Endothelial cell of umbilical vein (primary cell): ENCODE results near the gene MOGAT3. TPM values are rescaled to one million over a fixed set of nuclear protein-coding genes. Genes with fewer than 3 reads are reported as not detected.

Source experiments
- BruUV-seq: library from RNA; stranded (reverse); fragments of 400-500 nt; replicated peaks from 2 replicates; lab custom pipeline; 2021; lab: Mats Ljungman, UMichigan
- CTCF ChIA-PET: fragments of 300-600, 350-600 bp; sonication (Branson Sonifier 250); formaldehyde crosslinking; loops from one replicate; lab custom pipeline; 2021; ENCODE audit warnings: antibody characterized with exemption, inconsistent platforms; lab: Charles Lee
- POLR2A ChIA-PET: fragments of 300-600, 350-600 bp; sonication (Branson Sonifier 250); formaldehyde crosslinking; loops from one replicate; lab custom pipeline; 2021; ENCODE audit warnings: antibody characterized with exemption, inconsistent platforms; lab: Charles Lee
- DNase-seq: peaks from one replicate; pipeline ENCODE4 v3.0.0-alpha.2; 2011; ENCODE audit warnings: low read depth, low spot score
- FAIRE-seq: peaks from 2 replicates; lab custom pipeline; 2011; peaks lifted over from hg19 to GRCh38; lab: Jason Lieb, UNC
- H2AFZ ChIP-seq: 2 replicates; pipeline ENCODE4 v1.6.0; 2012; ENCODE audit warnings: low read depth, low read length, control low read depth, inconsistent platforms
- H3K27ac ChIP-seq: 2 replicates; pipeline ENCODE4 v1.5.1; 2011; ENCODE audit warnings: low read depth, mild to moderate bottlenecking, control low read depth, low read length, moderate library complexity; ENCODE audit not compliant: insufficient read depth
- H3K27me3 ChIP-seq, 2 experiments: 2 replicates each; pipeline versions ENCODE4 v1.6.0 to v1.6.1; 2011; ENCODE audit warnings: low read length in 2 of 2, mixed read lengths in 1 of 2; ENCODE audit not compliant: control insufficient read depth in 2 of 2, insufficient read depth in 2 of 2
- H3K36me3 ChIP-seq, 2 experiments: 2 replicates in 1 of 2; 3 replicates in 1 of 2; pipeline ENCODE4 v1.5.1; 2011; ENCODE audit warnings: low read length in 2 of 2, mild to moderate bottlenecking in 1 of 2, moderate library complexity in 1 of 2; ENCODE audit not compliant: control insufficient read depth in 2 of 2, insufficient read depth in 2 of 2; ENCODE audit errors: extremely low read depth in 1 of 2
- H3K4me1 ChIP-seq: 3 replicates; pipeline ENCODE4 v1.5.1; 2011; ENCODE audit warnings: mild to moderate bottlenecking, low read length; ENCODE audit not compliant: control insufficient read depth, insufficient read depth; ENCODE audit errors: extremely low read depth
- H3K4me2 ChIP-seq: 2 replicates; pipeline ENCODE4 v1.6.1; 2011; ENCODE audit warnings: low read length, control low read depth, mixed read lengths; ENCODE audit not compliant: insufficient read depth
- H3K4me3 ChIP-seq, 3 experiments: fragments of 200-600 bp in 1 of 3; sonication (generic), shearing (Covaris generic) in 1 of 3; replicated peaks in 1 of 3; 2 replicates each; pipeline ENCODE4 v1.5.1; 2011 to 2016; ENCODE audit warnings: control low read depth in 3 of 3, low read length in 3 of 3, mild to moderate bottlenecking in 2 of 3, inconsistent platforms in 1 of 3, low read depth in 1 of 3, moderate library complexity in 1 of 3; ENCODE audit not compliant: insufficient read depth in 1 of 3
- H3K79me2 ChIP-seq: 2 replicates; pipeline ENCODE4 v1.6.0; 2012; ENCODE audit warnings: low read length, inconsistent platforms; ENCODE audit not compliant: control insufficient read depth, insufficient read depth
- H3K9ac ChIP-seq: replicated peaks from 2 replicates; pipeline ENCODE3; 2011; ENCODE audit warnings: low read length, control low read depth; ENCODE audit not compliant: insufficient read depth; ENCODE audit errors: extremely low read depth
- H3K9me1 ChIP-seq: replicated peaks from 3 replicates; pipeline ENCODE4 v1.6.0; 2011; ENCODE audit warnings: mild to moderate bottlenecking, low read length; ENCODE audit not compliant: control insufficient read depth, insufficient read depth; ENCODE audit errors: extremely low read depth
- H3K9me3 ChIP-seq: replicated peaks from 2 replicates; pipeline ENCODE4 v1.5.1; 2012; ENCODE audit warnings: low read length, inconsistent platforms; ENCODE audit not compliant: control insufficient read depth, insufficient read depth
- H4K20me1 ChIP-seq: replicated peaks from 2 replicates; pipeline ENCODE3; 2011; ENCODE audit warnings: mild to moderate bottlenecking, low read length; ENCODE audit not compliant: control insufficient read depth, insufficient read depth; ENCODE audit errors: extremely low read depth
- EZH2 ChIP-seq: IDR thresholded peaks from 2 replicates; pipeline ENCODE4 v1.6.1; 2012; ENCODE audit warnings: borderline replicate concordance, low read depth, mild to moderate bottlenecking, moderate library complexity, low read length, inconsistent platforms; ENCODE audit not compliant: severe bottlenecking
- GATA2 ChIP-seq: IDR thresholded peaks from 2 replicates; pipeline ENCODE4 v1.7.0; 2011; ENCODE audit warnings: low read depth, mild to moderate bottlenecking, moderate library complexity, mixed read lengths, low read length; ENCODE audit not compliant: insufficient read length, insufficient read depth
- JUN ChIP-seq: IDR thresholded peaks from 2 replicates; pipeline ENCODE4 v1.6.1; 2011; ENCODE audit warnings: borderline replicate concordance, low read depth; ENCODE audit not compliant: insufficient read length, insufficient read depth
- MAX ChIP-seq: IDR thresholded peaks from 2 replicates; pipeline ENCODE4 v1.6.1; 2011; ENCODE audit not compliant: insufficient read depth, insufficient read length
- MYC ChIP-seq: IDR thresholded peaks from one replicate; pipeline ENCODE4 v1.6.1; 2011; ENCODE audit warnings: mild to moderate bottlenecking, low read depth, low read length
- POLR2AphosphoS5 ChIP-seq: IDR thresholded peaks from 2 replicates; pipeline ENCODE4 v1.6.1; 2012; ENCODE audit warnings: low read depth, mild to moderate bottlenecking, control low read depth, low read length, moderate library complexity; ENCODE audit not compliant: insufficient read depth
- dilution Hi-C: fragments of 300-500 bp; cut with MboI; formaldehyde crosslinking; loops from one replicate; pipeline ENCODE4 v1.15.0; 2019; ENCODE audit warnings: low sequenced_read_pairs; ENCODE audit not compliant: extremely low pct_ligation_motif_present
- intact Hi-C: fragments of 100-400 bp; cut with micrococcal nuclease; formaldehyde crosslinking; loops from one replicate; pipeline ENCODE4 v1.10.0; 2022
- polyA plus RNA-seq, 4 experiments: library from polyadenylated mRNA; depleted of rRNA in 3 of 4; stranded (reverse) in 3 of 4; unstranded in 1 of 4; fragments of >200 nt; gene quantifications; 2 replicates each; pipeline versions ENCODE4 v1.2.1 to v1.2.3, GENCODE V29; 2011 to 2012; ENCODE audit warnings: missing spikeins in 1 of 4
- total RNA-seq: library from RNA; stranded (reverse); gene quantifications from 2 replicates; pipeline ENCODE4 v1.2.3, GENCODE V29; 2021
- TF ChIP-seq, protein P1 (sequence below), 2 donors: IDR thresholded peaks; 1 replicate in 1 of 2; 2 replicates in 1 of 2; pipeline ENCODE4 v1.5.1; 2011; ENCODE audit warnings: low read length in 2 of 2, mild to moderate bottlenecking in 2 of 2, moderate library complexity in 2 of 2, control low read depth in 1 of 2, inconsistent platforms in 1 of 2, low read depth in 1 of 2; ENCODE audit not compliant: insufficient read depth in 1 of 2; ENCODE audit errors: extremely low read depth in 1 of 2

The MOGAT3 gene
- total and polyA plus RNA-seq, 2 donors (not counting 3 experiments of a cell fraction or from before 2014, with no cell fraction given) = not detected

DNA sequence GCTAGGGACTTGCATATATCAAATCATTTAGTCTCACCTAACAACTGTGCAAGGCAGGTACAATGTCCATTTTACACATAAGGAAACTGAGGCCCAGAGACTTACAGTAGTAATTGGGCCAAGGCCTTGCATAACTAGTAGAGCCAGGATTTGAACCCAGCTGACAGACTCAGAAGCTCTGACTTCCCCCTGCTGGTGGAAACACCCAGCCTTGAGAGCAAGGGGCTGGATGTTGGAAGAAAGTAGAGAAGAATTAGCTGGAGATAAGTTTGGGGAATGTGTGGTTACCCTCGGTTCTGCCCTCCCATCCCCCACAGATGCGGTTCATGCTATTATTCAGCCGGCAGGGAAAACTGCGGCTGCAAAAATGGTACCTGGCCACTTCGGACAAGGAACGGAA, 44.6 kb downstream of the MOGAT3 start:
- ChIA-PET POLR2A (interaction anchor here (0.6 kb wide), 2 partner anchors 12 to 522 kb away, joined by 5 to 8 read pairs; no protein-coding TSS in a partner anchor), CTCF (interaction anchor here (0.6 to 6.0 kb wide), 11 partner anchors 9 to 152 kb away, joined by 3 to 75 read pairs (median 6); partner anchors contain the start of genes PLOD3 and ZNHIT1)
- FAIRE-seq (no peak), DNase-seq (no peak)
- BruUV-seq = no TSS peak
- no peak overlapping the region for H3K4me2 ChIP-seq
- H3K9ac ChIP-seq = no peak overlapping the region
- peaks cover 0 to 4% of the 10 kb centered on the region in 2 experiments for H3K27me3 ChIP-seq
- H3K27ac ChIP-seq = no peak overlapping the region
- H3K9me3 ChIP-seq = no peaks in the 10 kb centered on the region
- peaks cover 5 to 19% of the 10 kb centered on the region in 2 experiments for H3K36me3 ChIP-seq
- no peak for TF ChIP-seq EZH2
- TF ChIP-seq, protein P1, sequence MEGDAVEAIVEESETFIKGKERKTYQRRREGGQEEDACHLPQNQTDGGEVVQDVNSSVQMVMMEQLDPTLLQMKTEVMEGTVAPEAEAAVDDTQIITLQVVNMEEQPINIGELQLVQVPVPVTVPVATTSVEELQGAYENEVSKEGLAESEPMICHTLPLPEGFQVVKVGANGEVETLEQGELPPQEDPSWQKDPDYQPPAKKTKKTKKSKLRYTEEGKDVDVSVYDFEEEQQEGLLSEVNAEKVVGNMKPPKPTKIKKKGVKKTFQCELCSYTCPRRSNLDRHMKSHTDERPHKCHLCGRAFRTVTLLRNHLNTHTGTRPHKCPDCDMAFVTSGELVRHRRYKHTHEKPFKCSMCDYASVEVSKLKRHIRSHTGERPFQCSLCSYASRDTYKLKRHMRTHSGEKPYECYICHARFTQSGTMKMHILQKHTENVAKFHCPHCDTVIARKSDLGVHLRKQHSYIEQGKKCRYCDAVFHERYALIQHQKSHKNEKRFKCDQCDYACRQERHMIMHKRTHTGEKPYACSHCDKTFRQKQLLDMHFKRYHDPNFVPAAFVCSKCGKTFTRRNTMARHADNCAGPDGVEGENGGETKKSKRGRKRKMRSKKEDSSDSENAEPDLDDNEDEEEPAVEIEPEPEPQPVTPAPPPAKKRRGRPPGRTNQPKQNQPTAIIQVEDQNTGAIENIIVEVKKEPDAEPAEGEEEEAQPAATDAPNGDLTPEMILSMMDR (IDR thresholded peaks at IDR 0.05; ENCODE audit: extremely low read depth in 1 of 2, insufficient read depth in 1 of 2, low read depth in 1 of 2, low read length in 2 of 2) = peak; percentile 16 to 23
- TF ChIP-seq POLR2AphosphoS5 = no peak
- TF ChIP-seq JUN = no peak
- no peak for TF ChIP-seq GATA2
- no peak for TF ChIP-seq MYC
- TF ChIP-seq MAX = no peak
- peaks cover 10% of the 10 kb centered on the region for H3K79me2 ChIP-seq
- no peaks in the 10 kb centered on the region for H3K9me1 ChIP-seq
- no peak overlapping the region for H3K4me3 ChIP-seq
- H4K20me1 ChIP-seq = no peaks in the 10 kb centered on the region
- intact Hi-C loops = no loop called here
- H3K4me1 ChIP-seq = peaks cover 6% of the 10 kb centered on the region
- no peak overlapping the region for H2AFZ ChIP-seq
- dilution Hi-C loops = no loop called here
